ENCODE data around the gene AGPAT2.

Gene AGPAT2

DNA sequence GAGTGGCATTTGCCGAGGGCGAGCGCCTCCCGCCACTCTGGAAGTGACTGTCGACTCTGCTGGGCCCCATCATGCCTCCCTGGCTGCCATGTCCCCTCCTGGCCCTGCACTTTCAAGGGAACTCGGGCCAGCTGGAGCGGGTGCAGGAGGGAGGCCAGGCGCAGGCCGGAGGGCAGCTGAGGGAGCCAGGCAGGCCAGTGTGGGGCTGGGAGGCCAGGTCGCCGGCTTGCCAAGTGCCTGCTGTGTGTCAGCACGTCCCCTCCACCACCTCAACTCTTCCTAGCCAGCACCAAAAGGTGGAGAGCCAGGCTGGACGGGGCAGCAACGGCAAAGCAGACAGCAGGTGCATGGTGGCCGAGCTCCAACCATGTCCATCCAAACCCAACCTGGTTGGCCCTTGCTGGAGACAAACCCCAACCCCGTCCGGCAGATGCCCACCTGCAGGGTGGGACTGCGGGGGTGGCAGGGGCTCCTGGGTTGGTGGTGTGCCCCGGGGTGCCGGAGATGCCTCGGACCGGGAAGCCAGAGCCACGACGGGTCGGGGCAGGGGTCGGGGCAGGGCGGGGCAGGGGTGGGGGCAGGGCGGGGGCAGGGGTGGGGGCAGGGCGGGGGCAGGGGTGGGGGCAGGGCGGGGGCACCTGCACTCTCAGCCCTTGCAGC is 61.1 kb downstream of the AGPAT2 start:
- no peak overlapping the region for H3K4me3 ChIP-seq (ENCODE audit: low read depth, low read length)
- DNase-seq (ENCODE audit: low read depth), result no peak
- no peak for TF ChIP-seq CTCF (IDR thresholded peaks at IDR 0.05; ENCODE audit: insufficient read depth, low read depth, low read length, missing control alignments)

DNA sequence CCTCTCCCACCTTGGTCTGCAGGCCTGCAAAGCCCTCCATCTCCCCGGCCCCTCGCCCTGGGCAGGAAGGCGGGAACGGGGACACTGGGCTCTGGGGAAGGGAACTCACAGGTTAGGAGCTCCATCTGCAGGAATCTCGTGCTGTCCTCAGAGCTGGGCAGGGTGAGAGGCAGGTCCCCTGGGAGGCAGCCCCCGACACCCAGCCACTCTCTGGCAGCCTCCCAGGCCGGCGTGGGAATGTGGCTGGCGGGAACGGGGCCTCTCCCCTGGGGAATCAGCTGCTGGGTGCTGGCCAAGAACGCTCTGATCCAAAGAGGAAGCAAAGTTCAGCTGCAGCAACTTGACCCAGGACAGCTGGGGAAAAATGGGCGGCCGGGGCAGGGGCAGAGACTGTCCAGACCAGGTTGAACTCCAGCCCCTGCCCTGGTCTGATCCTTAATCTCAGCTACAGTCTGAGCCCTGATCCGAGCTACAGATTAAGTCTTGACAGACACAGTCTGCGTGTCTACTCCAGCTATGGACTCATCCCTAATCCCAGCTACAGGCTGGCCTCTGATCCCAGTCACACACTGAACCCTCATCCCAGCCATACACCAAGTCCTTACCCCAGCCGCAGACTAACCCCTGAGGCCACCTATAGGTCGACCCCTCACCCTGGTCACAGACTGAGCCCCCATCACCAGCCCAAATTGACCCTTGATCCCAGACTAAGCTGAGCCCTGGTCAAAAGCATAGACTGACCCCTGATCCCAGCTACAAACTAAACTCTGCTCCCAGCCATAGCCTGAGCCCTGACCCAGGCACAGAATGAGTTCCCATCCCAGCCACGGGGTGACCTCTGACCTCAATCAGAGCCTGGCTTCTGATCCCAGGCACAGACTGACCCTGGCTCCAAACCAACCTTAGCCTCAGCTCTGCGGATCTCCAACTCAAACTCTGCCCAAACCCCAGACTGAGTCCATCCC is 61.9 kb downstream of the AGPAT2 start:
- no peak overlapping the region for H3K4me3 ChIP-seq (ENCODE audit: low read depth, low read length)
- TF ChIP-seq CTCF (IDR thresholded peaks at IDR 0.05; ENCODE audit: insufficient read depth, low read depth, low read length, missing control alignments), result peak; percentile 15
- DNase-seq (ENCODE audit: low read depth), result peak; percentile 27

- no peak for DNase-seq (ENCODE audit: low read depth)
- TF ChIP-seq CTCF (IDR thresholded peaks at IDR 0.05; ENCODE audit: insufficient read depth, low read depth, low read length, missing control alignments), result no peak
- no peak overlapping the region for H3K4me3 ChIP-seq (ENCODE audit: low read depth, low read length)
These were observed 62.9 kb downstream of the AGPAT2 start for GRCh38 chr9:136624184-136624951.

GRCh38 chr9:136623842-136624183 is 63.4 kb downstream of the AGPAT2 start:
- peak; percentile 29 for DNase-seq (ENCODE audit: low read depth)
- TF ChIP-seq CTCF (IDR thresholded peaks at IDR 0.05; ENCODE audit: insufficient read depth, low read depth, low read length, missing control alignments), result no peak
- H3K4me3 ChIP-seq (ENCODE audit: low read depth, low read length), result no peak overlapping the region

Data from GM12865 (cell line).